ENCODE results near the gene OLFML2B.

Gene OLFML2B

GRCh38 chr1:161940866-161941591 is 82.6 kb downstream of the OLFML2B start:
- DNase-seq = no peak

GRCh38 chr1:161936786-161937185 is 86.9 kb downstream of the OLFML2B start:
- no peak for DNase-seq

- no peak for DNase-seq
Measured at GRCh38 chr1:161935264-161935663, 88.4 kb downstream of the OLFML2B start.

- DNase-seq = no peak
Measured at GRCh38 chr1:161933592-161934588, 89.8 kb downstream of the OLFML2B start.

All from cortex of kidney (tissue), 1 donor.